Measurements from ENCODE around the gene ENOX1.
"Not testable (repeated sequence)": the region's sequence is repeated elsewhere in the genome, so short reads cannot be mapped to it uniquely, and the experiment has no call there.

ENOX1 gene

GRCh38 chr13:43431290-43431716, 355.5 kb downstream of the ENOX1 start:
- no peak for DNase-seq (ENCODE audit: low read depth)

- DNase-seq (ENCODE audit: low read depth): no peak
Measured at GRCh38 chr13:43428545-43429296, 358.1 kb downstream of the ENOX1 start.

GRCh38 chr13:43426355-43426754, 360.4 kb downstream of the ENOX1 start:
- DNase-seq (ENCODE audit: low read depth): no peak

GRCh38 chr13:43425234-43425633, 361.5 kb downstream of the ENOX1 start:
- no peak for DNase-seq (ENCODE audit: low read depth)

- no peak for DNase-seq (ENCODE audit: low read depth)
Measured at GRCh38 chr13:43424412-43424811, 362.4 kb downstream of the ENOX1 start.

- DNase-seq (ENCODE audit: low read depth): no peak
Measured at GRCh38 chr13:43422116-43422515, 364.7 kb downstream of the ENOX1 start.

GRCh38 chr13:43416842-43417241, 369.9 kb downstream of the ENOX1 start:
- DNase-seq (ENCODE audit: low read depth): not testable (repeated sequence)

- DNase-seq (ENCODE audit: low read depth): not testable (repeated sequence)
Measured at GRCh38 chr13:43416408-43416807, 370.4 kb downstream of the ENOX1 start.

- DNase-seq (ENCODE audit: low read depth): not testable (repeated sequence)
Measured at GRCh38 chr13:43415903-43416391, 370.8 kb downstream of the ENOX1 start.

- DNase-seq (ENCODE audit: low read depth): no peak
Measured at GRCh38 chr13:43414111-43414510, 372.7 kb downstream of the ENOX1 start.

- DNase-seq (ENCODE audit: low read depth): no peak
Measured at GRCh38 chr13:43411741-43412140, 375.0 kb downstream of the ENOX1 start.

GRCh38 chr13:43411211-43411610, 375.6 kb downstream of the ENOX1 start:
- no peak for DNase-seq (ENCODE audit: low read depth)

GRCh38 chr13:43408274-43408673, 378.5 kb downstream of the ENOX1 start:
- no peak for DNase-seq (ENCODE audit: low read depth)

- no peak for DNase-seq (ENCODE audit: low read depth)
Measured at GRCh38 chr13:43407023-43407581, 379.7 kb downstream of the ENOX1 start.

GRCh38 chr13:43405457-43405856, 381.3 kb downstream of the ENOX1 start:
- no peak for DNase-seq (ENCODE audit: low read depth)

- DNase-seq (ENCODE audit: low read depth): no peak
Measured at GRCh38 chr13:43402380-43402779, 384.4 kb downstream of the ENOX1 start.

- DNase-seq (ENCODE audit: low read depth): no peak
Measured at GRCh38 chr13:43401361-43401760, 385.4 kb downstream of the ENOX1 start.

- no peak for DNase-seq (ENCODE audit: low read depth)
Measured at GRCh38 chr13:43397111-43397510, 389.7 kb downstream of the ENOX1 start.

GRCh38 chr13:43391036-43391435, 395.7 kb downstream of the ENOX1 start:
- no peak for DNase-seq (ENCODE audit: low read depth)

GRCh38 chr13:43390619-43391018, 396.2 kb downstream of the ENOX1 start:
- DNase-seq (ENCODE audit: low read depth): no peak

GRCh38 chr13:43389983-43390382, 396.8 kb downstream of the ENOX1 start:
- DNase-seq (ENCODE audit: low read depth): no peak

- DNase-seq (ENCODE audit: low read depth): no peak
Measured at GRCh38 chr13:43389573-43389972, 397.2 kb downstream of the ENOX1 start.

- DNase-seq (ENCODE audit: low read depth): no peak
Measured at GRCh38 chr13:43388282-43389034, 398.3 kb downstream of the ENOX1 start.
